Stimulated activated CD8-positive, alpha-beta memory T cell treated with anti-CD3 and anti-CD28 coated beads, Interleukin-12 subunit alpha, Interleukin-12 subunit beta, amount 100 ng/mL, for 1 hour (primary cell): ENCODE data around the gene NAALADL2.

Experiments
- DNase-seq: peaks from one replicate; pipeline ENCODE4 v3.0.0-alpha.2; 2020; ENCODE audit warnings: low read depth

Gene NAALADL2

DNA sequence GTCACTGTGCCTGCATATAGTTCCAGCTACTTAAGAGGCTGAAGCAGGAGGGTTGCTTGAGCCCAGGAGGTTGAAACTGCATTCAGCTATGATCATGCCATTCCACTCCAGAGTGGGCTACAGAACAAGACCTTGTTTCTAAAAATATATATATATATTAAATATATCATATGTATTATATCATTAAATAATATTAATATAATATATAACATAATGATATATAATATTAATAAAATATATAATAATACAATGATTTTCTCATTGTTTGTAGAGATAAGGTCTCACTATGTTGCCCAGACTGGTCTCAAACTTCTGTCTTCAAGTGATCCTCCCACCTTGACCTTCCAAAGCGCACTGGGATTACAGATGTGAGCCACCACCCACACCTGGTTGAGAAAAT lies 101.8 kb downstream of the NAALADL2 start:
- DNase-seq, result no peak

DNA sequence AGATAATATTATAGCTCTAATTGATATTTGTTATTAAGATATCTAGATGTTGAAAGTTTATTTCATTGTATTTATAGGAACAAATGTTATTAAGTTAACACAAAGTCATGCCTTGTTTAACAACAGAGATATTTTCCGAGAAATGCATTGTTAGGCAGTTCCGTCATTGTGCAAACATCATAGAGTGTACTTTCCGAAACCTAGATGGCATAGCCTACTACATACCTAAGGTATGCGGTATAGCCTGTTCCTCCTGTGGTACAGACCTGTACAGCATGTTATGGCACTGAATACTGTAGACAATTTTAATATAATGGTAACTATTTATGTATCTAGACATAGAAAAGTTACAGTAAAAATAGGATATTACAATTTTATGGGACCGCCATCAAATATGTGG lies 114.3 kb downstream of the NAALADL2 start:
- DNase-seq, result no peak

DNA sequence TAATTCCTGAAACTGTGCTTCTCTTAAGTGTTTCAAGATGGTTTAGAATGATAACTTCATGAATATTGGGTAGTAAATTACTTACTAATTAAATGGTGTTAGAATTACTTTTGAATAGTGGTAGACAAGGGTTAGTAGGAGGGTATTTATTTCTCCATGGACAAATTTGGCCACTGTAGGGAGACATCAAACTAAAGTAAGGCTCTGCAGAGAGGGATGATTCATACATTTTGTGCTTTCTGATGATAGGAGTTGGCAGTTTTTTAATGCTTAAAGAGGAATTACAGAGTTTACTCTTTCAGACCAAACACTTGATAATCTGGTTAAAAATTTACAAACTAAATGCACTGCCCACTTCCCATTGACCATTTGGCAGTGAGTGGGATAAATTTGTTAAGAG lies 127.6 kb downstream of the NAALADL2 start:
- DNase-seq, result no peak

DNA sequence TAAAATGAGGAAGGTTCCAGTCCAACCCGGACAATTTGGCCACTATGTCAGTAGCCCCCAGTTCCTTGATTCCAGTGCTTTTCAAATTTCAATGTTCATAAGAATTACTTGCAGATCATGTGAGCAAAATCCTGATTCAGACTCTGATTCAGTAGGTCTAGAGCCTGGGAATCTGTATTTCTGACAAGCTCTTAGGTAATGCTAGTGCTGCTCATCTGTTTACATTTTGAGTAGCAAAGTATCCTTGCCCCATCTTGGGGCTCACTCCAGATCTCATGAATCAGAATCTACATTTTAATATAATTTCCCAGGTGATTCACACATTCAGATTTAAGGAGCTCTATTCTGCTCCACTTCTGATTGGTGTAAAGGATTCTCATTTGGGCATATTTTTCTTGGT lies 142.0 kb downstream of the NAALADL2 start:
- no peak for DNase-seq

- DNase-seq, result no peak
Measured at GRCh38 chr3:175002732-175003143, 143.6 kb downstream of the NAALADL2 start.

DNA sequence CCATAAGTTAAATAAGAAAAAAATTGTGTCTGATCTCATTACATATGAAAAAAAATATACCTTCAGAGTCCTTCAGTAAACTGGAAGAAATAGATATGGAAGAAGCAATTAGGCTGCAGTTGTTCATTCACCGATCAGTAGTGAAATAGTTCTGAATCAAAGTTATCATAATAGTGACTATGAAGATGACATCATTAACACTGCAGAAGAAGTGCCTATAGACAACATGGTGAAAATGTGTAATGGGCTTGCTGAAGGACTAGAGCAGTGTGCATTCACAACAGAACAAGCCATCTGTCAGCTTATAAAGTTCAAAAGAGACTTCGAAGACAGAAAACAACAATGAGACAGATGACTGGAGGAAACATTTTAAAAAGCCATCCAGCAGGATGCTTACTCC lies 144.5 kb downstream of the NAALADL2 start:
- no peak for DNase-seq

GRCh38 chr3:175005193-175005592 lies 146.1 kb downstream of the NAALADL2 start:
- DNase-seq, result no peak

- DNase-seq, result no peak
Measured at GRCh38 chr3:175005881-175006280, 146.7 kb downstream of the NAALADL2 start.

- DNase-seq, result no peak
Measured at GRCh38 chr3:175007306-175007705, 148.2 kb downstream of the NAALADL2 start.

- no peak for DNase-seq
Measured at GRCh38 chr3:175009295-175009694, 150.2 kb downstream of the NAALADL2 start.

GRCh38 chr3:175015056-175015635 lies 156.0 kb downstream of the NAALADL2 start:
- DNase-seq, result no peak

GRCh38 chr3:175018946-175019727 lies 160.0 kb downstream of the NAALADL2 start:
- DNase-seq, result no peak

- no peak for DNase-seq
Measured at GRCh38 chr3:175020101-175020500, 161.0 kb downstream of the NAALADL2 start.

- no peak for DNase-seq
Measured at GRCh38 chr3:175029828-175030227, 170.7 kb downstream of the NAALADL2 start.

DNA sequence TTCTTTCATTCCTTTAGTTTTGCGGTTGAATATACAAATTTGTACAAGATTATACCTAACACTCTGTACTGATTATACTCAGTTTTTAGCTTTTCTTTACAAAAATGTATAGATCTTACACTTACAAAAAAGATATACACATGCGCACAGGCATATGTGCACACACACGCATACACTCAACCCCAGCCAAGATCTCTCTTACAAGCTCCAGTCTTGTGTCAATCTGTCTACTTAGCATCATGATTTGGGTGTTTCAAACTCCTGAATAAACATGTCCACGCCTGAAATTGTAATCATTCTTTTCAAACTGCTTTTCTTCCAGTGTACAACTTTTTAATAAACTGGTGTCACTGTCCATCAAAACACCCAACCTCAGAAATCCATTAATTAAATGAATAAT lies 180.7 kb downstream of the NAALADL2 start:
- no peak for DNase-seq

GRCh38 chr3:175041369-175041768 lies 182.2 kb downstream of the NAALADL2 start:
- no peak for DNase-seq

DNA sequence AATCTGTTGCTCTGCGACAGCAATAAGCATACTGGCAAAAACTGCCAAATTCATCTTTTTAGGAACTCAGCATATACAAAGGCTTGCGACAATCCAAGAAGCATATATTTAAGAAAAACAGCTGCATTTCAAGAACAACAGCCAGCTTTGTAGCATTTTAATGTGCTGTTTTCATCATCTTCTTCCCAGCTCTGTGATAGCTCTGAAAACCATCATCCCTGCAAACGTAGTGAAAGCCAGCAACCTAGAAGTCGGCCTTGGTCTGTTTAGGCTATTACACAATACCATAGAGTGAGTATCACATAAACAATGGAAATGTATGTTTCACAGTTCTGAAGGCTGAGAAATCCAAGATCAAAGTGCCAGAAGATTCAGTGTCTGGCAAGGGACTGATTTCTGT lies 187.5 kb downstream of the NAALADL2 start:
- no peak for DNase-seq

- no peak for DNase-seq
Measured at GRCh38 chr3:175047786-175048185, 188.7 kb downstream of the NAALADL2 start.

DNA sequence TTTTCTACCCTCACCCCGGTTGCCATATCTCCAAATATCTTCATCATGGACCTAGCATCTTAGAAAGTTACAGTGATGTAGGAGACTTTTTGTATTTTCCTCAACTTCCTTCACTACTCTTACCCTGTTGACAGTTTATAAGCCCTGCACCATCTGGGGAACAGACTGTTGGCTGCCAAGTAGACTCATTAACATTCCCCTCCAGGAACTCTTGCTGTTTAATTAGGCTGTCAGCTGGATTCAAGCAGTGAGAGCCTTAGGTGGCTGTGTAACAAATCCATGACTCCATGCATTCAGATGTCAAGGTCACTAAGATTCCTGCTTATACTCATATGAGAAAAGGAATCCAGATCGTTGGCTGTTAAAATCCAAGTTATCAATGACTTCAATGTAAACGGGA lies 198.3 kb downstream of the NAALADL2 start:
- no peak for DNase-seq

DNA sequence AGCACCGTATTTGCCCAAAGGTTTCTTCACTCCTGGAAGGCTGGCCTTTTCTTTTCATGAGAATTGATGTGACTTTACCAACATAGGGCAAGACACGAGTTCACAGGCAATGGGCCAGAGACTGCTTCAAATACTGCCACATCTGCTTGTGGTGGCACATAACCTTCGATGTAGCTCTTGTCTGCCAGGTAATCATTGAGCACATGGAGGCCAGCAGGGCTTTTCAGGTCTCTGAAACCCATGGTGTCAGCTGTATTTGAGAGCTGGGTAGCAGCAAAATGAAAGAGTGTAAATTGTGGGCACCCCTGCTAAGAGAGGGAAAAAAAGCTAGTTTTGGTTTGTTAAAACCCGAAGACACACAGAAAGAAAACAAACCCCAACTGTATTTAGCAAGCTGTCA lies 200.7 kb downstream of the NAALADL2 start:
- DNase-seq, result no peak

DNA sequence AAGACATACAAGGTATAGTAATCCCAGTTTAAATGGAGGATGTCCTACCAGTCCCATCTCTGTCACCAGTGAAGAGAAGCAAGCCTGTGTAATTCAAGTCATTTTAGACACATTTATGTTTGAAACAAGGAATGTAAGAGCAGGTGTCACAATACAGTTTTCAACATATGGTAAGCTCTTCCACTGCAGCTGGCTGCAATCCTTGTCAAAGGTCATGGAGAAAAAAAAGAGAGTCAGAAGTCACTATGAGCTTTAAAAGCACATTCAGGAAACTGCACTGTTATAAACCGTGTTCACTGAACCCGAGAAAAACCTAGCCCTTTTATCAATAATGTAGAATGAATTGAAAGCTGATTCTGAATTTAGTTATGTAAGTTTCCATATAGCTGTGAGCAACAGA lies 206.4 kb downstream of the NAALADL2 start:
- no peak for DNase-seq

- no peak for DNase-seq
Measured at GRCh38 chr3:175066617-175067415, 207.7 kb downstream of the NAALADL2 start.

DNA sequence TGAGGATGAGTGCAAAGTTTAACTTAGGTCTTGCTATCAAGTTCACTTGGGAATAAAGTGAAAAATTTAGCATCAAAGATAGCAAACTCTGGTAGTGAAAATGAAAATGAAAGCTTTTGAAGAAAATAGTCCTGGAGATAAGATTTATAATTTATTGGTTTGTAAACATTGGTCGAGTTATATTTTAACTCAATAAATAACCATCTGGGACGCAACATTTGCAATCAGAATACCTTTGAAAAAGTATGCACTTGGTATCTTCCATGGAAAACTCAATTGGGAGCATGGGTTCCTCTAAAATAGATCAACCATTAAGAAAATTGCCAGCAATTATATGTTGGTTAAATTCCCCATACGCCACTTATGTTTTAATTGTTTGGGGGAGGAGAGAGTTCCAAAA lies 209.5 kb downstream of the NAALADL2 start:
- DNase-seq, result no peak
